ENCODE measurements around the gene ZNF516.

DNA sequence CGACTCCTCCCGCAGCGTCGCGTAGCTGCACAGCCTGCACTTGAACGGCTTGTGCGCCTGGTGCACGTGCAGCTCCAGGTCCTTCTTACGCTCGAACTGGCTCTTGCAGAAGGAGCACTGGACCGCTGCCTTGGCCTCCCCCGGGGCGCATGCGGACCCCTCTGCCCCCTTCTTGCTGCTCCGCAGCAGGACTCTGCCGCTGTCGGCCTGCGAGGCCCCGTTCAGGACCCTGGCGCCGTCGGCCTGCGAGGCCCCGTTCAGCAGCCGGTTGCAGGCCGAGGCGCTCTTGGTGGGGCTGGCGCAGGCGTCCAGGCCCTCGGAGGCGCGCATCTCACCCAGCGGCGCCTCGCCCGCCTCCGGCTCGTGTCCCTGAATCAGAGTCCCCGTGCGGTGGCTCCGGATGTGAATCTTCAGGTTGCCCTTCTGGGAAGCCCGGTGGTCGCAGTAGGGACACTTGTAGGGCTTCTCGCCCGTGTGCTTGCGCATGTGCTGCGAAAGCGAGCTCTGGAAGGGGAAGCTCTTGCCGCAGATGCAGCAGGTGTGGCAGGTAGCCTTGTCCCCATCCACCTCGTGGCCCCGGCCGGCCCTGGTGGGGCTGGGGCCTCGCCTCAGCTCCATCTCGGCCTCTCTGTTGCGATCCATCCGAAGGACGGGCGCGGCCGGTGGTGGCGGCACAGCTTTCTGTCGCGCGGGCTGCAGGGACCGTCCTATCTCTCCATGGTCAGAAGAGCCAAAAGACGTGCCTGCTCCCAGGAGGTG, 52.5 kb downstream of the ZNF516 start:
- no peak for TF ChIP-seq EZH2 (IDR thresholded peaks at IDR 0.05; ENCODE audit: insufficient read depth, poor library complexity, severe bottlenecking)
- TF ChIP-seq EZH2phosphoT487 (IDR thresholded peaks at IDR 0.05; ENCODE audit: insufficient read depth, low read depth), result no peak

Data from GM23248 (cell line).